ENCODE data around the gene IQCH.

Gene IQCH

DNA sequence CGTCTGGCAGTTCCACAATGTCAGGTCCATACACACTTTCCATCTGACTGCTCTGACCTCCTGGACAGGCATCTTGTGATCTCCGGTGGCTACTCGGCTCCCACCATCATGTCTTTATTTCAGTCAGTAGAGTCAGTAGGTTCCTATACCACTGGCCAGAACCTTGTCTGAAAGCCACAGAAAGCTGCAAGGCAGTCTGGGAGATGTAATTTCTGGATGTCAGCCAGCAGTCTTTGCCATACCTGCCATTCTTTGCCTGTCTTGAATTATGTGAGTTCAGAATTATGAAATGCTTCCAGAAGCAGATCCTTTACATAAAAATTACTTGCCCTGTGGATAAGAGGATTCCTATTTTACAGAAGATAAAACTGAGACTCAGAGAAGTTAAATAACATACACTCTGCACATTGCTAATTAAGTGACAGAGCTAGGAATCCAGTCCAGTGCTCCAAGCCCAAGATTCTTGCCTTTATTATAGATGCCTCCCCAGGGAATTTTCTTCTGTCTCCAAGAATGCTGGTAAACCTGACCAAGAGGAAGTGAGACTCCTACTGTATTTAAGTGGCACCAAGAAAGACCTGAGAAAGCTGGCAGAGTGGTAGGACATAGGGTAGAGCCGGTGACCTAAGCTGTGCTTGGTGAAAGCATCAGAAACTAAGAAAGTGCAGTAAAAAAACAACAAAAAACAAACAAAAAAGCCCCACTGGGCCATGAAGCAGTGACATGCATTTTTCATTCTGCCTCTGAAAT lies 75.6 kb downstream of the IQCH start:
- Histone ChIP-seq H3K27me3 (ENCODE audit: insufficient read depth, low read length) (no peaks in the 10 kb centered on the region), H3K9me2 (ENCODE audit: low read depth, low read length) (no peaks in the 10 kb centered on the region), H3K9me3 (ENCODE audit: low read length) (peaks cover 9% of the 10 kb centered on the region), H3K79me2 (ENCODE audit: insufficient read depth, low read length) (no peaks in the 10 kb centered on the region), H3K36me3 (ENCODE audit: insufficient read depth, low read length) (no peaks in the 10 kb centered on the region), H4K20me1 (ENCODE audit: insufficient read depth, low read length) (no peaks in the 10 kb centered on the region), H3K4me1 (ENCODE audit: insufficient read depth, low read length, severe bottlenecking) (no peaks in the 10 kb centered on the region), H3K4me3 (ENCODE audit: low read depth, low read length, poor library complexity, severe bottlenecking) (no peak overlapping the region), H3K27ac (ENCODE audit: low read depth, low read length, poor library complexity, severe bottlenecking) (no peak overlapping the region), H3K9ac (ENCODE audit: low read length) (no peak overlapping the region), H2AFZ (ENCODE audit: low read length) (no peak overlapping the region), H3F3A (ENCODE audit: insufficient read depth, low read length) (no peaks in the 10 kb centered on the region), H3K4me2 (ENCODE audit: low read length) (no peak overlapping the region)
- no peak for TF ChIP-seq EZH2 (IDR thresholded peaks at IDR 0.05; ENCODE audit: borderline replicate concordance, low read length)
- TF ChIP-seq, protein P1, sequence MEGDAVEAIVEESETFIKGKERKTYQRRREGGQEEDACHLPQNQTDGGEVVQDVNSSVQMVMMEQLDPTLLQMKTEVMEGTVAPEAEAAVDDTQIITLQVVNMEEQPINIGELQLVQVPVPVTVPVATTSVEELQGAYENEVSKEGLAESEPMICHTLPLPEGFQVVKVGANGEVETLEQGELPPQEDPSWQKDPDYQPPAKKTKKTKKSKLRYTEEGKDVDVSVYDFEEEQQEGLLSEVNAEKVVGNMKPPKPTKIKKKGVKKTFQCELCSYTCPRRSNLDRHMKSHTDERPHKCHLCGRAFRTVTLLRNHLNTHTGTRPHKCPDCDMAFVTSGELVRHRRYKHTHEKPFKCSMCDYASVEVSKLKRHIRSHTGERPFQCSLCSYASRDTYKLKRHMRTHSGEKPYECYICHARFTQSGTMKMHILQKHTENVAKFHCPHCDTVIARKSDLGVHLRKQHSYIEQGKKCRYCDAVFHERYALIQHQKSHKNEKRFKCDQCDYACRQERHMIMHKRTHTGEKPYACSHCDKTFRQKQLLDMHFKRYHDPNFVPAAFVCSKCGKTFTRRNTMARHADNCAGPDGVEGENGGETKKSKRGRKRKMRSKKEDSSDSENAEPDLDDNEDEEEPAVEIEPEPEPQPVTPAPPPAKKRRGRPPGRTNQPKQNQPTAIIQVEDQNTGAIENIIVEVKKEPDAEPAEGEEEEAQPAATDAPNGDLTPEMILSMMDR (IDR thresholded peaks at IDR 0.05; ENCODE audit: low read length): no peak

DNA sequence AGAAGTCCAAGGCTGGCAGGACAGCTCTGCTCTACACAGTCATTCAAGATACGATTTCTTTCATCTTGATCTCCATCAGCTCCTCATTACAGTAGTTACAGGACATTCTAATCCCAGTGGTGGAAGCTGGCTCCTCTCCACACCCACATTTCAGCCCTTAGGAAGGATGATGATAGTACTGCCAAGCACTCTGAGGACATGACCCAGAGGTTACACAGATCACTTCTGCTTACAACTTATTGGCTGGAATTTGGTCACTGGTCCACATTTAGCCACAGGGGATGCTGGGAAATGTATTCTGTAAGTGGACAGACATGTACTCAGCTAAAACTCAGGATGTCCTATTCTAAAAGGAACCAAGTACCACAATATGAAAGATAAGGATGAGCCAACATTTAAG lies 77.1 kb downstream of the IQCH start:
- H3K9me3 ChIP-seq (ENCODE audit: low read length): peaks cover 9% of the 10 kb centered on the region
- no peak overlapping the region for H3K4me3 ChIP-seq (ENCODE audit: low read depth, low read length, poor library complexity, severe bottlenecking)
- H3K27me3 ChIP-seq (ENCODE audit: insufficient read depth, low read length): no peaks in the 10 kb centered on the region
- H3K4me2 ChIP-seq (ENCODE audit: low read length): no peak overlapping the region
- no peaks in the 10 kb centered on the region for H3K9me2 ChIP-seq (ENCODE audit: low read depth, low read length)
- no peaks in the 10 kb centered on the region for H3F3A ChIP-seq (ENCODE audit: insufficient read depth, low read length)
- TF ChIP-seq, protein P1 (IDR thresholded peaks at IDR 0.05; ENCODE audit: low read length): no peak
- TF ChIP-seq EZH2 (IDR thresholded peaks at IDR 0.05; ENCODE audit: borderline replicate concordance, low read length): no peak
- no peaks in the 10 kb centered on the region for H3K79me2 ChIP-seq (ENCODE audit: insufficient read depth, low read length)
- no peaks in the 10 kb centered on the region for H3K4me1 ChIP-seq (ENCODE audit: insufficient read depth, low read length, severe bottlenecking)
- H3K9ac ChIP-seq (ENCODE audit: low read length): no peak overlapping the region
- H3K36me3 ChIP-seq (ENCODE audit: insufficient read depth, low read length): no peaks in the 10 kb centered on the region
- no peaks in the 10 kb centered on the region for H4K20me1 ChIP-seq (ENCODE audit: insufficient read depth, low read length)
- H2AFZ ChIP-seq (ENCODE audit: low read length): no peak overlapping the region
- H3K27ac ChIP-seq (ENCODE audit: low read depth, low read length, poor library complexity, severe bottlenecking): no peak overlapping the region

DNA sequence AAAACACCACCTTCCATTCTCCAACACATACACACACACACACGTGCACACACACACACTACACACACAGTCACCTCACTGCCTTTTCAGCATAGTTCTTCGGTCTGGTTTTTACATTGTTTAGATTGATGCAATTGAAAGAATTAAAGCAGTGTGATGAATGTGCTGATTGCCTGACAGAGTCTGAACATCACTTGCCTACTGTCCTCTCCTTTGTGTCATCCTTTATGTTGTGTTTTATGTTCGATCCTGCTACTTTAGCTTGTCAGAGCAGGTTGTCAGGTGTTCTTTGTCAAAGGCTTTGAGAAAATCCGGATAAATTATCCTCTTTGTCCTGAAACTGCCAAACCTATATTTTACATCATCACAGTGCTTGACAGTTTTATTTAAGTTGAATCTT lies 80.4 kb downstream of the IQCH start:
- Histone ChIP-seq H2AFZ (ENCODE audit: low read length) (no peak overlapping the region), H3K27me3 (ENCODE audit: insufficient read depth, low read length) (no peaks in the 10 kb centered on the region), H3K9me2 (ENCODE audit: low read depth, low read length) (no peaks in the 10 kb centered on the region), H3K79me2 (ENCODE audit: insufficient read depth, low read length) (no peaks in the 10 kb centered on the region), H3K4me2 (ENCODE audit: low read length) (no peak overlapping the region), H3K4me3 (ENCODE audit: low read depth, low read length, poor library complexity, severe bottlenecking) (no peak overlapping the region), H3K4me1 (ENCODE audit: insufficient read depth, low read length, severe bottlenecking) (no peaks in the 10 kb centered on the region), H3K36me3 (ENCODE audit: insufficient read depth, low read length) (no peaks in the 10 kb centered on the region), H3F3A (ENCODE audit: insufficient read depth, low read length) (no peaks in the 10 kb centered on the region), H3K9ac (ENCODE audit: low read length) (no peak overlapping the region), H3K9me3 (ENCODE audit: low read length) (no peaks in the 10 kb centered on the region), H3K27ac (ENCODE audit: low read depth, low read length, poor library complexity, severe bottlenecking) (no peak overlapping the region), H4K20me1 (ENCODE audit: insufficient read depth, low read length) (no peaks in the 10 kb centered on the region)
- TF ChIP-seq, protein P1 (IDR thresholded peaks at IDR 0.05; ENCODE audit: low read length): no peak
- no peak for TF ChIP-seq EZH2 (IDR thresholded peaks at IDR 0.05; ENCODE audit: borderline replicate concordance, low read length)
